22Rv1 (cell line): Measurements from ENCODE around the gene TIMMDC1.

Experiments
- H3K27ac ChIP-seq: fragments of 450-650 bp; 2 replicates; pipeline ENCODE4 v1.5.1; 2017
- CTCF ChIP-seq: fragments of 450-650 bp; IDR thresholded peaks from 2 replicates; pipeline ENCODE4 v1.5.1; 2017; ENCODE audit warnings: mild to moderate bottlenecking
- ZFX ChIP-seq: fragments of 450-650 bp; IDR thresholded peaks from 2 replicates; pipeline ENCODE4 v1.6.1; 2017; ENCODE audit warnings: antibody characterized with exemption, borderline replicate concordance

Gene TIMMDC1

GRCh38 chr3:119555309-119555735, 57.0 kb downstream of the TIMMDC1 start:
- no peak overlapping the region for H3K27ac ChIP-seq
- TF ChIP-seq ZFX (no peak), CTCF (no peak)

GRCh38 chr3:119555929-119556328, 57.6 kb downstream of the TIMMDC1 start:
- TF ChIP-seq ZFX: no peak
- TF ChIP-seq CTCF: no peak

GRCh38 chr3:119557192-119557876, 59.0 kb downstream of the TIMMDC1 start:
- H3K27ac ChIP-seq: no peak overlapping the region
- no peak for TF ChIP-seq ZFX
- TF ChIP-seq CTCF: no peak

More at GRCh38 chr3:119555929-119556328, 57.6 kb downstream of the TIMMDC1 start:
- H3K27ac ChIP-seq: no peak overlapping the region

GRCh38 chr3:119557877-119558269, 59.5 kb downstream of the TIMMDC1 start:
- no peak overlapping the region for H3K27ac ChIP-seq
- no peak for TF ChIP-seq CTCF
- TF ChIP-seq ZFX: no peak

GRCh38 chr3:119558626-119559317, 60.4 kb downstream of the TIMMDC1 start:
- H3K27ac ChIP-seq: no peak overlapping the region
- TF ChIP-seq ZFX (no peak), CTCF (no peak)

GRCh38 chr3:119559441-119559963, 61.2 kb downstream of the TIMMDC1 start, which contains the start of gene CD80:
Gene CD80, minus strand, starts transcription at chr3:119559614. Its CDS starts 1,886 bp downstream, at chr3:119557728.
- TF ChIP-seq ZFX (no peak), CTCF (peak; percentile 74)
- H3K27ac ChIP-seq: no peak within 1 kb of the TSS

GRCh38 chr3:119560160-119560559, 61.8 kb downstream of the TIMMDC1 start:
- no peak overlapping the region for H3K27ac ChIP-seq

More at GRCh38 chr3:119560160-119560559, 61.8 kb downstream of the TIMMDC1 start:
- no peak for TF ChIP-seq CTCF
- no peak for TF ChIP-seq ZFX
